Endothelial cell of umbilical vein (primary cell): ENCODE data around the gene NXPH1. TPM values are rescaled to one million over a fixed set of nuclear protein-coding genes. Genes with fewer than 3 reads are reported as not detected.

Experiments
- BruUV-seq: library from RNA; stranded (reverse); fragments of 400-500 nt; replicated peaks from 2 replicates; lab custom pipeline; 2021; lab: Mats Ljungman, UMichigan
- CTCF ChIA-PET: fragments of 300-600, 350-600 bp; sonication (Branson Sonifier 250); formaldehyde crosslinking; loops from one replicate; lab custom pipeline; 2021; ENCODE audit warnings: antibody characterized with exemption, inconsistent platforms; lab: Charles Lee
- POLR2A ChIA-PET: fragments of 300-600, 350-600 bp; sonication (Branson Sonifier 250); formaldehyde crosslinking; loops from one replicate; lab custom pipeline; 2021; ENCODE audit warnings: antibody characterized with exemption, inconsistent platforms; lab: Charles Lee
- DNase-seq: peaks from one replicate; pipeline ENCODE4 v3.0.0-alpha.2; 2011; ENCODE audit warnings: low read depth, low spot score
- FAIRE-seq: peaks from 2 replicates; lab custom pipeline; 2011; peaks lifted over from hg19 to GRCh38; lab: Jason Lieb, UNC
- H2AFZ ChIP-seq: 2 replicates; pipeline ENCODE4 v1.6.0; 2012; ENCODE audit warnings: low read depth, low read length, control low read depth, inconsistent platforms
- H3K27ac ChIP-seq: 2 replicates; pipeline ENCODE4 v1.5.1; 2011; ENCODE audit warnings: low read depth, mild to moderate bottlenecking, control low read depth, low read length, moderate library complexity; ENCODE audit not compliant: insufficient read depth
- H3K27me3 ChIP-seq, 2 experiments: 2 replicates each; pipeline versions ENCODE4 v1.6.0 to v1.6.1; 2011; ENCODE audit warnings: low read length in 2 of 2, mixed read lengths in 1 of 2; ENCODE audit not compliant: control insufficient read depth in 2 of 2, insufficient read depth in 2 of 2
- H3K36me3 ChIP-seq, 2 experiments: 2 replicates in 1 of 2; 3 replicates in 1 of 2; pipeline ENCODE4 v1.5.1; 2011; ENCODE audit warnings: low read length in 2 of 2, mild to moderate bottlenecking in 1 of 2, moderate library complexity in 1 of 2; ENCODE audit not compliant: control insufficient read depth in 2 of 2, insufficient read depth in 2 of 2; ENCODE audit errors: extremely low read depth in 1 of 2
- H3K4me1 ChIP-seq: 3 replicates; pipeline ENCODE4 v1.5.1; 2011; ENCODE audit warnings: mild to moderate bottlenecking, low read length; ENCODE audit not compliant: control insufficient read depth, insufficient read depth; ENCODE audit errors: extremely low read depth
- H3K4me2 ChIP-seq: 2 replicates; pipeline ENCODE4 v1.6.1; 2011; ENCODE audit warnings: low read length, control low read depth, mixed read lengths; ENCODE audit not compliant: insufficient read depth
- H3K4me3 ChIP-seq, 3 experiments: fragments of 200-600 bp in 1 of 3; sonication (generic), shearing (Covaris generic) in 1 of 3; replicated peaks in 1 of 3; 2 replicates each; pipeline ENCODE4 v1.5.1; 2011 to 2016; ENCODE audit warnings: control low read depth in 3 of 3, low read length in 3 of 3, mild to moderate bottlenecking in 2 of 3, inconsistent platforms in 1 of 3, low read depth in 1 of 3, moderate library complexity in 1 of 3; ENCODE audit not compliant: insufficient read depth in 1 of 3
- H3K79me2 ChIP-seq: 2 replicates; pipeline ENCODE4 v1.6.0; 2012; ENCODE audit warnings: low read length, inconsistent platforms; ENCODE audit not compliant: control insufficient read depth, insufficient read depth
- H3K9ac ChIP-seq: replicated peaks from 2 replicates; pipeline ENCODE3; 2011; ENCODE audit warnings: low read length, control low read depth; ENCODE audit not compliant: insufficient read depth; ENCODE audit errors: extremely low read depth
- H3K9me1 ChIP-seq: replicated peaks from 3 replicates; pipeline ENCODE4 v1.6.0; 2011; ENCODE audit warnings: mild to moderate bottlenecking, low read length; ENCODE audit not compliant: control insufficient read depth, insufficient read depth; ENCODE audit errors: extremely low read depth
- H3K9me3 ChIP-seq: replicated peaks from 2 replicates; pipeline ENCODE4 v1.5.1; 2012; ENCODE audit warnings: low read length, inconsistent platforms; ENCODE audit not compliant: control insufficient read depth, insufficient read depth
- H4K20me1 ChIP-seq: replicated peaks from 2 replicates; pipeline ENCODE3; 2011; ENCODE audit warnings: mild to moderate bottlenecking, low read length; ENCODE audit not compliant: control insufficient read depth, insufficient read depth; ENCODE audit errors: extremely low read depth
- CTCF ChIP-seq, 2 donors: IDR thresholded peaks; 1 replicate in 1 of 2; 2 replicates in 1 of 2; pipeline ENCODE4 v1.5.1; 2011; ENCODE audit warnings: low read length in 2 of 2, mild to moderate bottlenecking in 2 of 2, moderate library complexity in 2 of 2, control low read depth in 1 of 2, inconsistent platforms in 1 of 2, low read depth in 1 of 2; ENCODE audit not compliant: insufficient read depth in 1 of 2; ENCODE audit errors: extremely low read depth in 1 of 2
- EZH2 ChIP-seq: IDR thresholded peaks from 2 replicates; pipeline ENCODE4 v1.6.1; 2012; ENCODE audit warnings: borderline replicate concordance, low read depth, mild to moderate bottlenecking, moderate library complexity, low read length, inconsistent platforms; ENCODE audit not compliant: severe bottlenecking
- GATA2 ChIP-seq: IDR thresholded peaks from 2 replicates; pipeline ENCODE4 v1.7.0; 2011; ENCODE audit warnings: low read depth, mild to moderate bottlenecking, moderate library complexity, mixed read lengths, low read length; ENCODE audit not compliant: insufficient read length, insufficient read depth
- JUN ChIP-seq: IDR thresholded peaks from 2 replicates; pipeline ENCODE4 v1.6.1; 2011; ENCODE audit warnings: borderline replicate concordance, low read depth; ENCODE audit not compliant: insufficient read length, insufficient read depth
- MYC ChIP-seq: IDR thresholded peaks from one replicate; pipeline ENCODE4 v1.6.1; 2011; ENCODE audit warnings: mild to moderate bottlenecking, low read depth, low read length
- POLR2A ChIP-seq: IDR thresholded peaks from 2 replicates; pipeline ENCODE4 v1.6.1; 2012; ENCODE audit warnings: low read depth, mild to moderate bottlenecking, control low read depth, low read length
- POLR2AphosphoS5 ChIP-seq: IDR thresholded peaks from 2 replicates; pipeline ENCODE4 v1.6.1; 2012; ENCODE audit warnings: low read depth, mild to moderate bottlenecking, control low read depth, low read length, moderate library complexity; ENCODE audit not compliant: insufficient read depth
- dilution Hi-C: fragments of 300-500 bp; cut with MboI; formaldehyde crosslinking; loops from one replicate; pipeline ENCODE4 v1.15.0; 2019; ENCODE audit warnings: low sequenced_read_pairs; ENCODE audit not compliant: extremely low pct_ligation_motif_present
- intact Hi-C: fragments of 100-400 bp; cut with micrococcal nuclease; formaldehyde crosslinking; loops from one replicate; pipeline ENCODE4 v1.10.0; 2022
- polyA plus RNA-seq, 4 experiments: library from polyadenylated mRNA; depleted of rRNA in 3 of 4; stranded (reverse) in 3 of 4; unstranded in 1 of 4; fragments of >200 nt; gene quantifications; 2 replicates each; pipeline versions ENCODE4 v1.2.1 to v1.2.3, GENCODE V29; 2011 to 2012; ENCODE audit warnings: missing spikeins in 1 of 4
- total RNA-seq: library from RNA; stranded (reverse); gene quantifications from 2 replicates; pipeline ENCODE4 v1.2.3, GENCODE V29; 2021

NXPH1 gene
- total and polyA plus RNA-seq, 2 donors (not counting 3 experiments of a cell fraction or from before 2014, with no cell fraction given): not detected

DNA sequence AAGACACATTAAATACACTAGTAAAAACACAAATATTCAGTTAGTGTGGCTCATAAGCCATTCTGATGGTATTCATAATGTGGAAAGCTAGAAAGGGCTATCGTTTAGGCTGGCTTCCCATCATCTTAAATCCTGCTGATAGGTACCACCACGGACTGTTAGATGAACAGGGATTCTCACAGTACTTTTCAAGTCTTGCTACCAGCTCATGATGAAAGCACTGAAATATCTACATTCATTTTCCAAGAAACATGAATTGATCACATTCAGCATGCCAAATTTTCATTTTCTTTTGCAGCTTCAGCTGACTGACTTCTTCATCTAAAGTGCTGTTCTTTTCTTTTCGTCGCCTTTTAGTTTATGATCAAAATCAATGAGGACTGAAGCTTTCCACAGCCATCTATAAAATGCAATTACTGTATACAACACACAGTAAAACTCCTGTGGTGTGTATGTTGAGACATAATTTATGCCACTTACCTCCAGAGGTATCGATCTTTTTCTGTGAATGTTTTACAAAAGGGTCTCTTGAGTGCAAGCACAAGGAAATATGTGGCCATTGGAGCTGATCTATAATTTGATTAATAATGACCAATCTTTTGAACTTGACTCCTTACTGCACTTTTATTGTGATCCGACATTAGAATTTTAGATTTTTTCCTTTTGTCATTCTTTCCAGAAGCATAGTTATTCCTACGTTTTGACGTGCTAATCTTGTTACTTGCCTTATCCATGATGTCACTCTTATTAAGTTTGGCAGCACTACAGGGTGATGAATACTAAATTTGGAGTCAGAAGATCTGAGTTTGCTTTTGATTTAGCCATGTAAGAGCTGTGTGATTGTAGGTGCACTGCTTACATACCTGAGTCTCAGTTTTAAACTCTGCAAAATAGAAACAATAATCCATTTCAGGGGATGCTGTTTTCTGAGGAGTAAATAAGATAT is 58.4 kb downstream of the NXPH1 start:
- H4K20me1 ChIP-seq: no peaks in the 10 kb centered on the region
- H3K4me1 ChIP-seq: no peaks in the 10 kb centered on the region
- H3K27ac ChIP-seq: no peak overlapping the region
- dilution Hi-C loops: no loop called here
- ChIA-PET POLR2A (no interaction called here), CTCF (no interaction called here)
- no peaks in the 10 kb centered on the region for H3K9me1 ChIP-seq
- H3K79me2 ChIP-seq: no peaks in the 10 kb centered on the region
- H3K9ac ChIP-seq: no peak overlapping the region
- intact Hi-C loops: no loop called here
- no peak overlapping the region for H3K4me3 ChIP-seq
- no peaks in the 10 kb centered on the region for H3K36me3 ChIP-seq
- TF ChIP-seq CTCF (IDR thresholded peaks at IDR 0.05; ENCODE audit: extremely low read depth in 1 of 2, insufficient read depth in 1 of 2, low read depth in 1 of 2, low read length in 2 of 2) (no peak), EZH2 (no peak), JUN (no peak), POLR2A (no peak), MYC (no peak), GATA2 (no peak), POLR2AphosphoS5 (no peak)
- FAIRE-seq: no peak
- no peak for DNase-seq
- H2AFZ ChIP-seq: no peak overlapping the region
- H3K27me3 ChIP-seq: no peaks in the 10 kb centered on the region
- H3K4me2 ChIP-seq: no peak overlapping the region
- H3K9me3 ChIP-seq: peaks cover 2% of the 10 kb centered on the region
- no TSS peak for BruUV-seq
